Suprapubic skin (tissue), 4 donors: Measurements from ENCODE around the gene CLCN2.

ENCODE experiments used
- EP300 ChIP-seq: sonication (generic); formaldehyde crosslinking; IDR thresholded peaks from one replicate; pipeline ENCODE4 v1.6.1; 2017; ENCODE audit warnings: antibody characterized with exemption
- POLR2A ChIP-seq, 2 donors: fragments of 450-650 bp; IDR thresholded peaks; one replicate each; pipeline ENCODE4 v1.6.1; 2017; ENCODE audit warnings: antibody characterized with exemption in 2 of 2, mild to moderate bottlenecking in 2 of 2, moderate library complexity in 2 of 2
- POLR2AphosphoS5 ChIP-seq, 3 donors: sonication (generic); formaldehyde crosslinking; IDR thresholded peaks; one replicate each; pipeline ENCODE4 v1.6.1; 2017; ENCODE audit warnings: antibody characterized with exemption in 3 of 3
- TF ChIP-seq, protein P1 (sequence below), 2 donors: fragments of 200-600 bp in 1 of 2; fragments of 450-650 bp in 1 of 2; sonication (generic) in 1 of 2; IDR thresholded peaks; one replicate each; pipeline ENCODE4 v1.5.1; 2016 to 2019; ENCODE audit warnings: antibody characterized with exemption in 2 of 2, mild to moderate bottlenecking in 1 of 2, moderate library complexity in 1 of 2

DNA sequence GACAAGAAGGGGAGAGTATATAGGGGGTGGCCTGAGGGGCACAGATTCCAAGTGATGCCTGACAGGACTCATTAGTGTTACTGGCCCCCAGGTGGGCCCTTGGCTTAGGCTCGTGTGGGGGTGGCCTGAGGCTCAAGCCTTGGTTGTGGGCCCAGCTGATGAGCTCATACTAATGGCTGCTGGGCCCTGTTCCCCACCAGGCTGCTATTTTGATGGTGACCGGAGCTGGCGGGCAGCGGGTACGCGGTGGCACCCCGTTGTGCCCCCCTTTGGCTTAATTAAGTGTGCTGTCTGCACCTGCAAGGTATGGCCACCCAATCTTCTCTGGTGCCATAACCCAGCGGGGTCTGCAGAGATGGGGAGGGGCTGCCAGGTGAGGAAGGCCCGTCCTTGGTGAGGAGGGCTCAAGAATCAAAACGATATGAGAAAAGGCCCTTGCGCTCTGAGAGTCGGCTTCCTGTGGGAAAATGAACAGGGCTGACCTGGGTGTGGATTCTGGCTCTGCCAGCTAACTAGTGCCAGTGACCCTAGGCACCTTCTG lies 25.8 kb upstream of the CLCN2 start:
- TF ChIP-seq, protein P1, sequence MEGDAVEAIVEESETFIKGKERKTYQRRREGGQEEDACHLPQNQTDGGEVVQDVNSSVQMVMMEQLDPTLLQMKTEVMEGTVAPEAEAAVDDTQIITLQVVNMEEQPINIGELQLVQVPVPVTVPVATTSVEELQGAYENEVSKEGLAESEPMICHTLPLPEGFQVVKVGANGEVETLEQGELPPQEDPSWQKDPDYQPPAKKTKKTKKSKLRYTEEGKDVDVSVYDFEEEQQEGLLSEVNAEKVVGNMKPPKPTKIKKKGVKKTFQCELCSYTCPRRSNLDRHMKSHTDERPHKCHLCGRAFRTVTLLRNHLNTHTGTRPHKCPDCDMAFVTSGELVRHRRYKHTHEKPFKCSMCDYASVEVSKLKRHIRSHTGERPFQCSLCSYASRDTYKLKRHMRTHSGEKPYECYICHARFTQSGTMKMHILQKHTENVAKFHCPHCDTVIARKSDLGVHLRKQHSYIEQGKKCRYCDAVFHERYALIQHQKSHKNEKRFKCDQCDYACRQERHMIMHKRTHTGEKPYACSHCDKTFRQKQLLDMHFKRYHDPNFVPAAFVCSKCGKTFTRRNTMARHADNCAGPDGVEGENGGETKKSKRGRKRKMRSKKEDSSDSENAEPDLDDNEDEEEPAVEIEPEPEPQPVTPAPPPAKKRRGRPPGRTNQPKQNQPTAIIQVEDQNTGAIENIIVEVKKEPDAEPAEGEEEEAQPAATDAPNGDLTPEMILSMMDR (IDR thresholded peaks at IDR 0.05) = no peak
- TF ChIP-seq POLR2AphosphoS5 (IDR thresholded peaks at IDR 0.05) = no peak
- TF ChIP-seq POLR2A (IDR thresholded peaks at IDR 0.05) = no peak
- TF ChIP-seq EP300 = no peak
